RWPE2 (cell line): ENCODE results near the gene UCHL5.

Experiments used
- ATAC-seq: fragments of 200-7000 bp; cut with Tn5 transposase; 3 replicates; pipeline ENCODE4 v1.9.1; 2021; ENCODE audit warnings: low read depth
- DNase-seq: peaks from one replicate; pipeline ENCODE4 v3.0.0-alpha.2; 2020; ENCODE audit warnings: low spot score
- H3K27ac ChIP-seq: fragments of 450-650 bp; 2 replicates; pipeline ENCODE4 v1.5.1; 2017; ENCODE audit warnings: mild to moderate bottlenecking; ENCODE audit not compliant: poor library complexity, severe bottlenecking
- H3K27me3 ChIP-seq: fragments of 250-450 bp; sonication (Bioruptor Pico); 2 replicates; pipeline ENCODE4 v1.5.1; 2021; ENCODE audit warnings: mild to moderate bottlenecking, moderate library complexity; ENCODE audit not compliant: insufficient read depth, poor library complexity, severe bottlenecking
- H3K36me3 ChIP-seq: fragments of 250-450 bp; sonication (Bioruptor Pico); 2 replicates; pipeline ENCODE4 v1.5.1; 2020; ENCODE audit warnings: low read depth, mild to moderate bottlenecking, moderate library complexity
- H3K4me1 ChIP-seq: fragments of 250-450 bp; sonication (Bioruptor Pico); 2 replicates; pipeline ENCODE4 v1.5.1; 2021; ENCODE audit warnings: mild to moderate bottlenecking, moderate library complexity; ENCODE audit not compliant: insufficient read depth, poor library complexity, severe bottlenecking
- H3K4me3 ChIP-seq: fragments of 250-450 bp; sonication (Bioruptor Pico); 2 replicates; pipeline ENCODE4 v1.5.1; 2021; ENCODE audit warnings: mild to moderate bottlenecking, moderate library complexity; ENCODE audit not compliant: severe bottlenecking
- H3K9me3 ChIP-seq: fragments of 250-450 bp; sonication (Bioruptor Pico); 2 replicates; pipeline ENCODE4 v1.5.1; 2021; ENCODE audit warnings: mild to moderate bottlenecking, moderate library complexity; ENCODE audit not compliant: severe bottlenecking
- CTCF ChIP-seq: fragments of 450-650 bp; IDR thresholded peaks from one replicate; pipeline ENCODE4 v1.5.1; 2017; ENCODE audit warnings: mild to moderate bottlenecking, moderate library complexity; ENCODE audit not compliant: poor library complexity, severe bottlenecking

The UCHL5 gene

GRCh38 chr1:193031431-193031830 is 27.7 kb downstream of the UCHL5 start:
- Histone ChIP-seq H3K4me1 (peaks cover 6% of the 10 kb centered on the region), H3K36me3 (peaks cover 46% of the 10 kb centered on the region), H3K27ac (no peak overlapping the region), H3K4me3 (no peak overlapping the region), H3K27me3 (no peaks in the 10 kb centered on the region), H3K9me3 (no peaks in the 10 kb centered on the region)
- ATAC-seq (no peak), DNase-seq (no peak)
- peak; percentile 62 for TF ChIP-seq CTCF

- H3K27me3 ChIP-seq = no peaks in the 10 kb centered on the region
- no peak for ATAC-seq
Observed at GRCh38 chr1:193030280-193030679, 28.9 kb downstream of the UCHL5 start.

GRCh38 chr1:193025218-193025617 is 33.9 kb downstream of the UCHL5 start:
- Histone ChIP-seq H3K36me3 (peaks cover 72% of the 10 kb centered on the region), H3K4me3 (no peak overlapping the region), H3K27ac (no peak overlapping the region), H3K27me3 (no peaks in the 10 kb centered on the region), H3K9me3 (no peaks in the 10 kb centered on the region), H3K4me1 (peaks cover 4% of the 10 kb centered on the region)
- no peak for DNase-seq
- no peak for TF ChIP-seq CTCF
- ATAC-seq = no peak

More at GRCh38 chr1:193030280-193030679, 28.9 kb downstream of the UCHL5 start:
- TF ChIP-seq CTCF = no peak
- DNase-seq = no peak
- Histone ChIP-seq H3K27ac (no peak overlapping the region), H3K4me1 (peaks cover 6% of the 10 kb centered on the region), H3K4me3 (no peak overlapping the region), H3K9me3 (no peaks in the 10 kb centered on the region), H3K36me3 (peaks cover 55% of the 10 kb centered on the region)

- no peaks in the 10 kb centered on the region for H3K27me3 ChIP-seq
- H3K36me3 ChIP-seq = peaks cover 83% of the 10 kb centered on the region
- H3K27ac ChIP-seq = no peak overlapping the region
- TF ChIP-seq CTCF = peak; percentile 80
- ATAC-seq (0 out of 3 replicates have a peak, but pooled peaks have one; percentile 53), DNase-seq (no peak)
- no peak overlapping the region for H3K4me3 ChIP-seq
- no peaks in the 10 kb centered on the region for H3K9me3 ChIP-seq
- no peaks in the 10 kb centered on the region for H3K4me1 ChIP-seq
Observed at GRCh38 chr1:193019442-193020026, 39.6 kb downstream of the UCHL5 start.

- no peak overlapping the region for H3K27ac ChIP-seq
- H3K4me3 ChIP-seq = no peak overlapping the region
- peaks cover 63% of the 10 kb centered on the region for H3K36me3 ChIP-seq
- TF ChIP-seq CTCF = no peak
- H3K4me1 ChIP-seq = no peaks in the 10 kb centered on the region
- no peaks in the 10 kb centered on the region for H3K9me3 ChIP-seq
- H3K27me3 ChIP-seq = no peaks in the 10 kb centered on the region
- DNase-seq = no peak
- ATAC-seq = no peak
Observed at GRCh38 chr1:193016788-193017187, 42.4 kb downstream of the UCHL5 start.
